Amniotic epithelial cell (primary cell): ENCODE measurements around the gene CREBRF.
"Not testable (repeated sequence)": the region's sequence is repeated elsewhere in the genome, so short reads cannot be mapped to it uniquely, and the experiment has no call there.

Experiments
- DNase-seq: peaks from one replicate; pipeline ENCODE4 v3.0.0-alpha.2; 2010; ENCODE audit warnings: low read depth

Gene CREBRF

DNA sequence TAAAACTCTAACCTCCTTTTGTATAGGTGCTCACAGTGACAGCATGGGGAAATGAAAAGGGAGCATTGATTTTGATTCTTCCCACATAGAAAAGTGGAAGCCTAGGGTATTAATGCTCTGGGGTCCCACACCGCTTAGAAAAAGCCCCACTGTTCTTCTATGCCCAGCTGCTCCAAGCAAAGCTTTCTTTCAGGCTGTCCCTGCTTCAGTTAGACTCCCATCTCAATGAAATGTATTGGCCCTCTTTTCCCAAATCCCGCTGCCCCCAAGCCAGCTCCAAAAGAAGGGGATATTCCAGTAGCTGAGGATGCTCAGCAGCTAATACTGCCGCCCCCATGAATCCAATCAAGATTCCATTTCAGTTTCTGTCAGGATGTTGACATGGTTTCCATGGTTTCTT lies 17.0 kb upstream of the CREBRF start:
- no peak for DNase-seq

- no peak for DNase-seq
Measured at GRCh38 chr5:173039964-173040363, 16.2 kb upstream of the CREBRF start.

DNA sequence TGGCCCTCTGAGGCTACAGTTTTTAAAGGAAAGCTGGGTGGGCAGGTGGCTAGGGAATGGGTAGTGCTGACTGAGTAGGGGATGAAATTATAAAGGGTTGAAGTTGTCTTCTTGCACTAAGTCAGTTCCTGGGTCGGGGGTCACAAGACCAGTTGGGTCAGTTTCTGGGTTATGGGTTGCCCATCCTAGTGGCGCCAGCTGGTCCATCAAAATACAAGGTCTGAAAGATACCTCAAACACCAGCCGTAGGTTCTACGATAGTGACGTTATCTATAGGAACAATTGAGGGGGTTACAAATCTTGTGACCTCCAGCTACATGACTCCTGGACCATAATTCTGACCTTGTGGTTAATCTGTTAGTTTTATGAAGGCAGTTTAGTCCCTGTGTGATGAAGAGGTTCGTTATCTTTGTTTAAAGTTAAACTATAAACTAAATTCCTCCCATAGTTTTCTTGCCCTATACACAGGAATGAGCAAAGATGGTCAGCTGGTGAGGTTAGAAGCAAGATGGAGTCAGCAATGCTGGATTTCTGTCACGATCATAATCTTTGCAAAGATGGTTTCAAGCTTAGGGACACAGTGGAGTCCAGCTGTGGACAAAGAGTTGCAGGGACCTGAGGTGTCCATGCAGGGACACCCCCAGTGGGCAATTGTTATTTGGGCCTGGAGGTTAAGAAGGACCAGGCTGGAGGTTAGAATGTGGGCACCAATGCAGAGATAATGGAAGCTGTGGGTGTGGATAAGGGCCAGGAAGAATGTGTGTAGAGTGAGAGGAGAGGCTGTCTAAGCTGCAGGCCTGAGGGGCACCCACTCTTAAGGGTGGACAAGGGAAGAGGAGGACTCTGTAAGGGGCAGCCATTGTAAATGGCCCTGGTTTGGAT lies 14.0 kb upstream of the CREBRF start:
- DNase-seq: peak; percentile 68

GRCh38 chr5:173042763-173043107 lies 13.4 kb upstream of the CREBRF start:
- no peak for DNase-seq

- peak; percentile 33 for DNase-seq
Measured at GRCh38 chr5:173045474-173045873, 10.7 kb upstream of the CREBRF start.

- DNase-seq: not testable (repeated sequence)
Measured at GRCh38 chr5:173047096-173047837, 8.9 kb upstream of the CREBRF start.

DNA sequence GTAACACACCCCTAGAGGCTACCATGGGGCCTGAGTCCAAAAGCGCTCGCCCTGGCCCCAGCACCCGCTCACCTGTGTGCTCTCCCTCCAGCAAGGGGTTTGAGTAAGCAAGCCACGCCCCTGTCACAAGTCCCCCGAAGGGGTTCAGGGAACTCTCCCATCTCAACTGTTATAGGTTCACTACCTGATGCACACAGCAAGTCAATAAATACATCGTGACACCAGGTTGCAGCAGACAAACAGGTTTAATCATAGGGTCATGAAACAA lies 8.4 kb upstream of the CREBRF start:
- DNase-seq: no peak

DNA sequence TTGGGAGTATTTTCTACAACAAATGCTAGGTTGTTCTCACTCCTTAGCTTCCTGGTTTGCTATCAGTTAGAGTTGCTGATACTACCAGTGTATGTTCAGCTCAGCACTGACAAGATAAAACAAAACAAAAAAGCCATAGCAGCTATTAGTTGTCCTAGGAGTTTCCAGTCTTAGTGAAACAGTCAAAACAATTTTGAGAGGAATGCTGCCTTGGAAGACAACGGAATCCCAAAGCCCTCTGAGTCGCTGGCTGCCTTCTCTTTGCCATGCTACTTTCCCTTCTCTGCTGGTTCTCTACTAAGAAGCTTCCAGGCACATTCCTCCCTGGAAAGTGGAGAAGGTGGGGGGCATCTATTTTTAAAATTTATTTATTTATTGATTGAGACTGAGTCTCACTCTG lies 5.4 kb upstream of the CREBRF start:
- peak; percentile 29 for DNase-seq

DNA sequence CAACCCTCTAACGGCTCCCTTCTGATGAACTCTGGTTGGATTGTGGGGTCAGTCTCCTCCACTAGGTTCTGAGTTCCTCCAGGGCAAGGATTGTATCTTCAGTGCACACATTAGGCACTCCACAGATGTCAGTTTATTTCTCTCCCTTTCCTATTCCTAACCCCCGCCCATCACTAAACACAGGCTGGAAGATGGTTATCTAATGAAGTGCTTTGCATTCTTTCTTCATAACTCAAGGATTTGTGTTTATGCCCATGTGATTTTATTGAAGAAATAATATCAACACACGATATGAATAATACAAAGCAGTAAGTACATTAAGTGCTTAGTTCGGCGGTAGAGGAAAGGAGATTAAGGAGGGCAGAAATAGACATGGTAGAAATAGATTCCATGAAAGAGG lies 4.4 kb upstream of the CREBRF start:
- DNase-seq: peak; percentile 83

DNA sequence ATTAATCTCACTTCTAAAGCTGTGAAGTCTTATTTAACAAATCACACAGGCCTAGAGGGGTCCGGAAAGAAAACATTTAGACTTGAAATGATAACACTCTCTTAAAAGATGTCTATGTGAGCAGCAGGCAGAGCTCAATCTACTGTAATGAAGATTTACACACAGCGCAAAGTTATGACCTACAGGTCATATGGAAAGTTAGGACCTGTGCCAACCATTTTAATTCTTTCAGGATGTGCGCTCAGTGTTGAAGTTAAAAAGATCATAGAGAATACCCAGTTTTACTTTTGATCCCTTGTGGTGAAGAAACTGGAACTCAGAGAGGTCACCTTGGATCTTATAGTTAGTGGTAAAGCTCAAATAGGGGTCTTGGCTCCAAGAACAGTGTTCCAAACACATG lies 3.1 kb upstream of the CREBRF start:
- DNase-seq: no peak

DNA sequence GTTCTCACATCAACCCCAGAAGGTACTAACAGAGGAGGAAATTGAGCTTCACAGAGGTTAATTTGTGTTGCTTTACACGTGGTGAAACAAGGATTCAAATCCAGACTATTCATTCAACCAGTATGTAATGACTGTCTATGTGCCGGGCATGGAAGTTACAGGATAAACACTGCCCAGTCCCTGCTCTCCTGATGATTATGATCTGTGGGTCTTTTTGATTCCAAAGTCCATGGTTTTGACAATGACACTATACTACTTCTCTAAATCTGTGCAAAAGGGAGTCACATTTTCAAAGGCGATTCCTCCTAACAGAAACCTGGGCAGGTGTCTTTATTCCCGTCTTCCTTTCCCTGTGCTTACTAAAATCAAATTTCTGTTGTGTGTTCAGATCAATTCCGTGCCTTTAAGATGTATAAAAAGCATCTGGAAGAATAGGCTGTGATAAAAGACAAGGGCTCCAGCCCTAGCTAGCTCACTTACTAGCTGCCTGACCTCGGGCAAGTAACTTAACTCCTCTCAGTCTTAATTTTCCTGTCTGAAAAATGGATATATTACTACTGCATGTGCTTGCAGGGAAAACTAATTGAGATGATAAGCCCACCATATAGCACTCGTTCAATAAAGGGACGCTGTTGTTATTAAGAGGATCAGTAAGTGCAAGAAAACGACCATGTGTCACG lies 970 bp upstream of the CREBRF start:
- no peak for DNase-seq

DNA sequence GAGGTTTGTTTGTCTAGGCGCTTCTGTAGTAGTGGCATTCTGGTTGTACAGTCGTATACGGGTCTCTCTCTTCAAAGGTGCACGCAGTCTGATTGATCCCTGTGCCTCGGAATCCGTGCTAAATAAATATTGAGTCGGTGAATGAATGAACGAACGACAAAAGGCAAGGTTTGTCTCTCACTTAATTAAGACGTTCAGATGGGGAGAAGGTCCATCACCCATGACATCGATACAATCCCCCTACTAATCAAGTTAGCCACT lies 500 bp upstream of the CREBRF start:
- no peak for DNase-seq

DNA sequence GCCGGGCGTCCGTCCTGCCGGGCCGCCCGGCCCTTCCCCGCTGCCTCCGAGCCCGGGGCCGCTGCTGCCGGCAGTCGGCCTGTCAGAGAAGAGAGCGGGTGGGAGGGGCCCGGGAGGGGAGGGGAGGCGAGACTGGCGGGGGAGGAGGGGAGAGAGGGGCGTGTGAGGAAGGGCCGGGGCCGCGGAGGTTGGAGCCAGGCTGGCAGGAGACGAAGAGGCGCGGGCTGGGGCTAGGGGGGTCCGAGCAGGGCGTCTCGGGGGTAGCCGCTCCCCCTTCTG lies 570 bp downstream of the CREBRF start:
- no peak for DNase-seq

GRCh38 chr5:173057062-173057924 lies 1.1 kb downstream of the CREBRF start:
- DNase-seq: peak; percentile 97

DNA sequence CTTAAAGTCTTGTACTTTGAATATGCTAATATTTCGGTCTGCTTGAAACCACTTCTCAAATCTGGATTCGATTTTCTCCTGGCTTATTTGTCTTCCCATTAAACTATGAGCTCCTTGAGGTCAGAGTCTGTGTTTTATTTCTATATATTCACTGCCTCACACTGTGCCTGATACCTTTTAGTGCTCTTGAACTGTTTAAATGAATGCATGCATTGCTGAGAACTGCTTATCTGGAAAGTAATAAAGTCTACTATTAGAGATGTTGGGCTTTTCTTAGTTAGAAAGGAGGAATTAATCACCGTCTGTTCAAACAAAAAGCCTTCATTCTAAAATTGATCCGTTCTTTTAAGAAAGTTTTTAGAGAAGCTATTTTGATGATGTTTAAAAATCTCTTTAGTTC lies 6.0 kb downstream of the CREBRF start:
- no peak for DNase-seq

- no peak for DNase-seq
Measured at GRCh38 chr5:173065155-173065554, 9.0 kb downstream of the CREBRF start.

DNA sequence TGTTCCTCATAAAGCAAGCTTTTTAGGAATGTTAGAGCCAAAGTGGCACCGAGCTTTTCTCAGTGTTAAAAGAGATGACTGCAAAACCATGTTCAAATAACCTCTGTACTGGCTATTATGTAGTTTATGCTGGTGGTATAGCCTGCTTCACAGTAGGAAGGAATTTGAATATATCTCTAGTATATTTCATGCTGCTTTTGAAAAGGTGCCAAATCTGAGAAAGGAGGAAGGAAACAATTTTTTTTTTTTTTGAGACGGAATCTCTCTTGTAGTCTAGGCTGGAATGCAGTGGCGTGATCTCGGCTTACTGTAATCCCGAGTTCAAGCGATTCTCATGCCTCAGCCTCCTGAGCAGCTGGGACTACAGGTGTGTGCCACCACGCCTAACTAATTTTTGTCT lies 13.5 kb downstream of the CREBRF start:
- no peak for DNase-seq

DNA sequence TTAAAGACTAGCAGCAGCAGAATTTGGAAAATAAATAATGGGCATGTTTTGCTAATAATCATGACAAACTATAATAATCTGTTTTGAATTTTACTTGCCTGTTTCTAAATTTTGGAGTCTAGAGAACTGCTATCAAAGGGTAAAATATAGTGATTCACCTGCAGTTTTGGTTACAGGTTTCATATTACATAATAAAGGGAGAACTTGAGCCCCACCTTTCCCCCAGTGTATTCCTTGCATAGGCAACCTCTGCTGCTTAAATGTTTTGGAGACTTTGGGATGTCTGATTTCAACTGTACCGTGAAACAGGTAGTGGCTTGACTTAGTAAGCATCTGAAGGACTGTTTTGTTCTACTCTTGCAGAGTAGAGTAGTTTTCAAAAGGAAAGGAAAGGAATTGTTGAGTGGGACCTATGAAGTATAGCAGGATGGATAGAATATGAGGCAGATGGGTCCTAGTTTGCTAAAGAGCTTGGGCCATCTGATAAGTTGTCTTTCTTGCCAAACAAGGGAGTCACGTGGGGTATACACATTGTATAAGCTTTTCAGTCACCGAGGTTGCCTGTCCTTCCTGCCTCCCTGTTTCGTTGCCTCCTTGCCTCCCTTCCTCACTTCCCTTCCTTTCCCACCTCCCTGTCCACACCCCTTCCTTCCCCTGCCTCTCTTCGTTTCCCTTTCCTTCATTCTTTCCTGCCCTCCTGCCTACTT lies 19.1 kb downstream of the CREBRF start:
- DNase-seq: no peak

- DNase-seq: no peak
Measured at GRCh38 chr5:173075970-173076369, 19.8 kb downstream of the CREBRF start.

DNA sequence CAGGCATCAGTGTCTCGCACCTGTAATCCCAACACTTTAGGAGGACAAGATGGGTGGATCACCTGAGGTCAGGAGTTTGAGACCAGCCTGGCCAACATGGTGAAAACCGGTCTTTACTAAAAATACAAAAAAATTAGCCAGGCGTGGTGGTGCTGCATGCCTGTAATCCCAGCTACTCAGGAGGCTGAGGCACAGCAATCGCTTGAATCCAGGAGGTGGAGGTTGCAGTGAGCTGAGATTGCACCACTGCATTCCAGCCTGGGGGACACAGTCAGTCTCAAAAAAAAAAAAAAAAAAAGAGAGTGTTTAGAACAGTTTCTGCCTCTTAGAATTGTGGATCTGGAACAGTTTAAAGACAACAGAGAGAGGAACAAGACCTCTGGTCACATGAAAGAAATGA lies 20.3 kb downstream of the CREBRF start:
- DNase-seq: not testable (repeated sequence)

GRCh38 chr5:173078878-173079277 lies 22.7 kb downstream of the CREBRF start:
- no peak for DNase-seq

GRCh38 chr5:173089581-173089980 lies 33.4 kb downstream of the CREBRF start:
- DNase-seq: no peak
